ENCODE measurements around the gene ZP1.

GRCh38 chr11:60910281-60910687 lies 42.9 kb downstream of the ZP1 start:
- TF ChIP-seq EZH2phosphoT487 (IDR thresholded peaks at IDR 0.05; ENCODE audit: unreplicated experiment) (no peak), REST (IDR thresholded peaks at IDR 0.05; ENCODE audit: unreplicated experiment) (no peak), EZH2 (IDR thresholded peaks at IDR 0.05; ENCODE audit: low read depth, unreplicated experiment) (no peak), CTCF (conservative IDR thresholded peaks at IDR 0.05; ENCODE audit: low read depth in 2 of 2) (no peak), POLR2AphosphoS5 (IDR thresholded peaks at IDR 0.05; ENCODE audit: low read depth) (no peak), CREB1 (CRISPR knock-in tag; IDR thresholded peaks at IDR 0.05; ENCODE audit: low read depth) (no peak), ZNF114 (CRISPR knock-in tag; IDR thresholded peaks at IDR 0.05) (no peak), STAT1 (IDR thresholded peaks at IDR 0.05; ENCODE audit: unreplicated experiment) (no peak), ZNF462 (CRISPR knock-in tag; IDR thresholded peaks at IDR 0.05) (no peak), ETS1 (IDR thresholded peaks at IDR 0.05) (no peak)

All from GM23338 (cell line).